ENCODE results near the gene SMYD5.

SMYD5 gene

DNA sequence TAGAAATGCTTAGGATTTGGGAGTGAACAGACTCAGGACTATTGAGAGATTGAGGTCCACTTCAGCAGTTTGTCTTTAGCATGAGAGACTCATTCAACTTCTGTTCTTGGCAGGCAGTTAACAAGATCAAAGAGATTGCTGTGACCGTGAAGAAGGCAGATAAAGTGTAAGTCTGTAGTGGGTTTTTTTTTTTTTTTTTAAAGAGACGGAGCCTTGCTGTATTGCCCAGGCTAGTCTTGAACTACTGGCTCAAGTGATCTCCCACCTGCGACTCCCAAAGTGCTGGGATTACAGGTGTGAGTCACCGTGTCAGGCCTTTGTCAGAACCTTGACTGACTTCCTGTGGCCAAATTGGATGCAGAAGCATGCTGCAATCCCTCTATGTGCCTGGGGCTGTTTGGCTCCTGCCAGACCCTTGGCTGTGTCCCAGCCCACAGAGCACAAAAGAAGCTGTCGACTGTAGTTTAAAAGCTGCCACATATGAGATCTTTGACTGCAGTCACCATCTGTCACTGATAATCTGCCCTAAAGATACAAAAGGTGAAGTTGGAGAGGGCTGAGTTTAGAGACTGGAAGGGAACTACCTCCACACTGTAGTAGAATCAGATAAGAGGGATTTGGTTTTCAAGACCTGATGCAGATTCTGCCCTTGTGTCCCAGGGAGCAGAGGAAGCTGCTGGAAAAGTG, 30.0 kb downstream of the SMYD5 start:
- DNase-seq: no peak

DNA sequence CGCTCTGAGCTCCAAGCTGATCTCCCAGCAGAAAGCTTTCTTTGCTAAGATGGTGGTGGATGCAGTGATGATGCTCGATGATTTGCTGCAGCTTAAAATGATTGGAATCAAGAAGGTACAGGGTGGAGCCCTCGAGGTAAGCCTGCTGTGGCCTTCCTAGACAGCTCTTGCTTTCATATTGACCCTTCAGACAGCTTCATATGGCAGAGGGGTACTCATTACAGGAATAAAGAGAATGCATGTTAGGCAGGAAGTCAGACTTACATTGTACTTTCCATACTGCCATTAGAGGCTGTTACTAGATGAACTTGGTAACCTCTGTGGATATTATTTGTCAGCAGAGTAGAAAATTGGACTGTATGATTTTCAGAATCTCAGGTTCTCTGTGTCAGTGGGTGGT, 30.5 kb downstream of the SMYD5 start:
- no peak for DNase-seq

GRCh38 chr2:73246850-73247249, 32.8 kb downstream of the SMYD5 start:
- DNase-seq: no peak

DNA sequence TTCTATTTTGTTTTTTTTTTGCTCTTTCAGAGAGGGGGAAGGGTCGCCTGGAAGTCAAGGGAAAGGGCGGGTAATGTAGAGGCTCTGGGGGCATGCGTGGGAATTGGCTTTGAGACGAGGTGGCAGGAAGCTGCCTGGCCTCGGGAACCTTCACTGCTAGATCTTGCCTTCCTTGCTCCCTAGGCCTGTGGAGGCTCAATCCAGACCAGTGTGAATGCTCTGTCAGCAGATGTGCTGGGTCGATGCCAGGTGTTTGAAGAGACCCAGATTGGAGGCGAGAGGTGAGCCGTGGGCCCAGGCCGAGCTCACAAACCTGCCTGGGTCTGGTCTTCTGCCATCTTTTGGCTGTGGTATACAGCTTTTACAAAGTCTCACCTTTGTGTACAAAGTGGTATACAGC, 35.6 kb downstream of the SMYD5 start:
- DNase-seq: no peak

GRCh38 chr2:73250872-73251846, 37.1 kb downstream of the SMYD5 start:
- no peak for DNase-seq

DNA sequence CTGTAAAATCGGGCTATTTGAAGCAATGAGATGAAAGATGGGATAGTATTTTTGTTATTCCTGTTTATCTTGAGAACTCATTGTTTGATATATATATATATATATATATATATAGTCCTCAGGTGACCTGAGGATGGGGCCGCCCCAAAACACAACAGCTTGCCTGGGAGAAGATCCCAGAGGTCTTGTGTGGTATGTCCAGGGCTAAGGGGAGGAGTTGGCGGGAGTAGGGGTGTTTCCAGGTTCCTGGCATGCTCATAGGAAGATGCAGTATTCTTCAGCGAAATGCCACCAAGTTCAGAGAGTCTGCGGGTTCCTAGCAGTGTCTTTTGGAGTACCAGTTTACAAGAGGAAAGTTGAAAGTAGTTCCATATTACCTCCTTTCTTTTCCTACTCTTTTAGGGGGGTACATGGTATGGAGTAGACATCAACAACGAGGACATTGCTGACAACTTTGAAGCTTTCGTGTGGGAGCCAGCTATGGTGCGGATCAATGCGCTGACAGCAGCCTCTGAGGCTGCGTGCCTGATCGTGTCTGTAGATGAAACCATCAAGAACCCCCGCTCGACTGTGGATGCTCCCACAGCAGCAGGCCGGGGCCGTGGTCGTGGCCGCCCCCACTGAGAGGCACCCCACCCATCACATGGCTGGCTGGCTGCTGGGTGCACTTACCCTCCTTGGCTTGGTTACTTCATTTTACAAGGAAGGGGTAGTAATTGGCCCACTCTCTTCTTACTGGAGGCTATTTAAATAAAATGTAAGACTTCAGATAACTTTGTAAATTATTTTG, 38.4 kb downstream of the SMYD5 start:
- DNase-seq: no peak

DNA sequence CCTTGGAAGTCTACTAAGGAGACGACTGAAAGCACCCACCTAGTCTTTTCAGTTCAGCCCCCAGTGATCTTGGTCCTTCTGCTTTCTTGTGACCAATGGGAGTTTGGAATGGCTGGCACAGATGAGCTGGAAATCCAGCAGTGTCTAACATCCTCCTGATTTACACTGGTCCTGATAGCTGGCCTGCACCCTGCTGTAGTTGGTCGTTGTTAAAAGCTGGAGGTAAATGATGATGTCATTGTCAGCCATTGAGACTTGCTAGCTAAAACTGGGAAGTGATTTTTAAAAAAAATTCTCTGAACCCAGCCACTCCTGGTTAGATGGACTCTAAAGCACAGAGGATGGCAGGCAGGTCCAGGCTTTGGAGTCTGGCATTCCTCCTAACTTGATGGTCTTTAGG, 39.4 kb downstream of the SMYD5 start:
- DNase-seq: no peak

- DNase-seq: no peak
These were observed 39.9 kb downstream of the SMYD5 start for GRCh38 chr2:73253901-73254300.

GRCh38 chr2:73254343-73255006, 40.4 kb downstream of the SMYD5 start:
- no peak for DNase-seq

GRCh38 chr2:73255007-73255644, 41.1 kb downstream of the SMYD5 start:
- DNase-seq: no peak

- DNase-seq: no peak
These were observed 42.0 kb downstream of the SMYD5 start for GRCh38 chr2:73255907-73256617.

DNA sequence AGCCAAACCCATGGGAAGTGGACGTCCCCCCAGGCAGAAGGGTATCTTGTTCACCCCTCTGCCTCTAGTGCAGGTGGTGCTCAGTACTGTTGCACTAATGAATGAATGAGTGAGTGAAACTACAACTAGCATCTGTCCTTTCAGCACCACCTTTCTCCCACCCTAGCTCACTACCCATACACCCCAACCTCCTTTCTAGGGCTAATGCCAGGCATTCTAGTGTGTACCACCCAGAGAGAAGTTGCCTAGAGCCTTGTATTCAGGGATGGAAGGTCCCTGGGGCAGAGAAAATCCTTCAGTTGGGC, 42.5 kb downstream of the SMYD5 start:
- no peak for DNase-seq

GRCh38 chr2:73257021-73257420, 43.0 kb downstream of the SMYD5 start:
- DNase-seq: no peak

- DNase-seq: no peak
These were observed 43.5 kb downstream of the SMYD5 start for GRCh38 chr2:73257425-73258125.

GRCh38 chr2:73258186-73258912, 44.3 kb downstream of the SMYD5 start:
- no peak for DNase-seq

DNA sequence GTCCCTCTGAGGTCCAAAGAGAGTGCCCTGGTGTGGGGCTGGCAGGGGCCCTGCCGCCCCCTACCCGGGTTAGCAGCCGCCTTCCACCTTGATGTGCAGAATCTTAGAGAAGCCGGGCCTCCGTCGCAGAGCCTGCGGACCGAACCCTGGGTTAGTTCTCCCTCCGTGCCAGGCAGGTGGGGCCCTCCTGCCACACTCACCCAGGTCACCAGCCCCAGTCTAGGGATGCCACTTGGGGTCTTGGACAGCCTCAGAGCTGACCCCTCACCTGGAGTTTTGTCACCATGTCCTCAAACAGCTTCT, 44.8 kb downstream of the SMYD5 start:
- no peak for DNase-seq

DNA sequence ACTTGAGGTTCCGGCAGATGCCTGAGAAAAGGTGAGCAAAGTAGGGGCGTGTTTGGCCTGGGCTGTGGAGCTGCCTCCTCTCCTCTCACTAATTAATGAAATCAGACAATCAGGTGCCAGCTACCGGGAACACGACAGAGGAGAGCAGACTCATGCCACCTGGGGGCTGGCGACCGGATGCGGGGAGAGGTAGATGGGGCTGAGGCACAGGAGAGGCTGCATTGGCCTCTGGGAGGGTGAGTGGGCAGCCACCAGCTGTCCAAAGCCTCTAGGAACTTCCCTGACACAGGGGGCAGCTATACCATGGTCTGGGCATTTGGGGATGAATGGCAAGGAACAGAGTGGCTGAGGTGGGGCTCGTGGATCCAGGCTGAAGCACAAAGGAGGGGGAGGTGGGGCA, 45.2 kb downstream of the SMYD5 start:
- no peak for DNase-seq

- no peak for DNase-seq
These were observed 45.8 kb downstream of the SMYD5 start for GRCh38 chr2:73259704-73260337.

- no peak for DNase-seq
These were observed 46.4 kb downstream of the SMYD5 start for GRCh38 chr2:73260338-73260984.
